ENCODE data around the gene SCN5A.

The SCN5A gene

GRCh38 chr3:38649500-38650247 lies at the start of gene SCN5A:
TSS of gene SCN5A (minus strand) at chr3:38649687. CDS start at chr3:38633307, 16,380 bp downstream.
- DNase-seq (ENCODE audit: low spot score), result peak; percentile 84

- no peak for DNase-seq (ENCODE audit: low spot score)
Measured at GRCh38 chr3:38698760-38699159, 49.3 kb upstream of the SCN5A start.

GRCh38 chr3:38698061-38698460 lies 48.6 kb upstream of the SCN5A start:
- DNase-seq (ENCODE audit: low spot score), result no peak

GRCh38 chr3:38696034-38696433 lies 46.5 kb upstream of the SCN5A start:
- no peak for DNase-seq (ENCODE audit: low spot score)

GRCh38 chr3:38690185-38690584 lies 40.7 kb upstream of the SCN5A start:
- DNase-seq (ENCODE audit: low spot score), result no peak

GRCh38 chr3:38689774-38690173 lies 40.3 kb upstream of the SCN5A start:
- no peak for DNase-seq (ENCODE audit: low spot score)

- no peak for DNase-seq (ENCODE audit: low spot score)
Measured at GRCh38 chr3:38689346-38689745, 39.9 kb upstream of the SCN5A start.

GRCh38 chr3:38687321-38687720 lies 37.8 kb upstream of the SCN5A start:
- no peak for DNase-seq (ENCODE audit: low spot score)

- no peak for DNase-seq (ENCODE audit: low spot score)
Measured at GRCh38 chr3:38684546-38684945, 35.1 kb upstream of the SCN5A start.

GRCh38 chr3:38669668-38670067 lies 20.2 kb upstream of the SCN5A start:
- no peak for DNase-seq (ENCODE audit: low spot score)

GRCh38 chr3:38662544-38662943 lies 13.1 kb upstream of the SCN5A start:
- no peak for DNase-seq (ENCODE audit: low spot score)

GRCh38 chr3:38658841-38659240 lies 9.4 kb upstream of the SCN5A start:
- no peak for DNase-seq (ENCODE audit: low spot score)

GRCh38 chr3:38657369-38657768 lies 7.9 kb upstream of the SCN5A start:
- no peak for DNase-seq (ENCODE audit: low spot score)

- no peak for DNase-seq (ENCODE audit: low spot score)
Measured at GRCh38 chr3:38655708-38656300, 6.3 kb upstream of the SCN5A start.

- no peak for DNase-seq (ENCODE audit: low spot score)
Measured at GRCh38 chr3:38653685-38654537, 4.4 kb upstream of the SCN5A start.

- DNase-seq (ENCODE audit: low spot score), result no peak
Measured at GRCh38 chr3:38652934-38653333, 3.4 kb upstream of the SCN5A start.

GRCh38 chr3:38651153-38651789 lies 1.8 kb upstream of the SCN5A start:
- peak; percentile 82 for DNase-seq (ENCODE audit: low spot score)

GRCh38 chr3:38650248-38650951 lies 913 bp upstream of the SCN5A start:
- no peak for DNase-seq (ENCODE audit: low spot score)

- no peak for DNase-seq (ENCODE audit: low spot score)
Measured at GRCh38 chr3:38648659-38649499, 608 bp downstream of the SCN5A start.

GRCh38 chr3:38648024-38648658 lies 1.3 kb downstream of the SCN5A start:
- DNase-seq (ENCODE audit: low spot score), result no peak

Data from GM03348 (cell line).